ENCODE measurements around the gene YEATS4. TPM values are rescaled to one million over a fixed set of nuclear protein-coding genes. Genes with fewer than 3 reads are reported as not detected.

The YEATS4 gene
- total RNA-seq, 1 experiment from 2014 or later = 37.1 TPM

GRCh38 chr12:69350002-69350626 is 9.4 kb upstream of the YEATS4 start:
- DNase-seq (ENCODE audit: low spot score) = no peak
- H3K4me3 Mint-ChIP-seq = no peak overlapping the region
- no peak overlapping the region for H3K27ac Mint-ChIP-seq
- no peak for TF ChIP-seq ZNF317 (CRISPR knock-in tag; IDR thresholded peaks at IDR 0.05; ENCODE audit: borderline replicate concordance, low read depth)
- no peak for TF ChIP-seq GRHL2 (CRISPR knock-in tag; IDR thresholded peaks at IDR 0.05; ENCODE audit: insufficient replicate concordance, severe bottlenecking)
- no peak for TF ChIP-seq ATF2 (CRISPR knock-in tag; IDR thresholded peaks at IDR 0.05; ENCODE audit: borderline replicate concordance, low read depth)
- no peak for TF ChIP-seq PRRX2 (CRISPR knock-in tag; IDR thresholded peaks at IDR 0.05)
- no peak for TF ChIP-seq NFATC4 (CRISPR knock-in tag; IDR thresholded peaks at IDR 0.05)
- TF ChIP-seq IRF2 (CRISPR knock-in tag; IDR thresholded peaks at IDR 0.05; ENCODE audit: borderline replicate concordance, low read depth) = no peak
- TF ChIP-seq OVOL2 (CRISPR knock-in tag; IDR thresholded peaks at IDR 0.05; ENCODE audit: borderline replicate concordance) = no peak
- TF ChIP-seq GABPB1 (CRISPR knock-in tag; IDR thresholded peaks at IDR 0.05) = no peak
- TF ChIP-seq CTCF (IDR thresholded peaks at IDR 0.05) = no peak
- TF ChIP-seq FOXP4 (CRISPR knock-in tag; IDR thresholded peaks at IDR 0.05) = no peak
- TF ChIP-seq NFE2L1 (CRISPR knock-in tag; IDR thresholded peaks at IDR 0.05) = no peak
- no peak for TF ChIP-seq MAX (CRISPR knock-in tag; IDR thresholded peaks at IDR 0.05)
- no peak for TF ChIP-seq EMX1 (CRISPR knock-in tag; IDR thresholded peaks at IDR 0.05)
- no peak for ATAC-seq
- ChIA-PET CTCF (interaction anchor here (1.0 kb wide), 1 partner anchor 59 kb away, joined by 3 read pairs; no protein-coding TSS in a partner anchor), POLR2A (no interaction called here)
- H3K36me3 Mint-ChIP-seq = no peaks in the 10 kb centered on the region
- H3K9me3 Mint-ChIP-seq = no peaks in the 10 kb centered on the region
- H3K4me1 Mint-ChIP-seq = peaks cover 9% of the 10 kb centered on the region
- H3K27me3 Mint-ChIP-seq (ENCODE audit: low read depth) = no peaks in the 10 kb centered on the region

- Mint-ChIP-seq H3K27ac (no peak overlapping the region), H3K4me1 (peaks cover 9% of the 10 kb centered on the region), H3K27me3 (ENCODE audit: low read depth) (no peaks in the 10 kb centered on the region), H3K9me3 (no peaks in the 10 kb centered on the region), H3K36me3 (no peaks in the 10 kb centered on the region), H3K4me3 (no peak overlapping the region)
- ChIA-PET POLR2A (no interaction called here), CTCF (no interaction called here)
- DNase-seq (ENCODE audit: low spot score) (no peak), ATAC-seq (no peak)
- TF ChIP-seq CREB1 (CRISPR knock-in tag; IDR thresholded peaks at IDR 0.05) = no peak
- TF ChIP-seq ESRRA (CRISPR knock-in tag; IDR thresholded peaks at IDR 0.05; ENCODE audit: borderline replicate concordance) = no peak
- no peak for TF ChIP-seq ATF6 (CRISPR knock-in tag; IDR thresholded peaks at IDR 0.05)
- TF ChIP-seq MYBL2 (CRISPR knock-in tag; IDR thresholded peaks at IDR 0.05) = no peak
- TF ChIP-seq FOXJ3 (CRISPR knock-in tag; IDR thresholded peaks at IDR 0.05; ENCODE audit: borderline replicate concordance) = no peak
- TF ChIP-seq ZNF512 (CRISPR knock-in tag; IDR thresholded peaks at IDR 0.05; ENCODE audit: borderline replicate concordance) = no peak
- TF ChIP-seq ZNF263 (CRISPR knock-in tag; IDR thresholded peaks at IDR 0.05; ENCODE audit: low read depth) = no peak
- no peak for TF ChIP-seq PRDM15 (CRISPR knock-in tag; IDR thresholded peaks at IDR 0.05)
- TF ChIP-seq MAX (CRISPR knock-in tag; IDR thresholded peaks at IDR 0.05) = no peak
Measured at GRCh38 chr12:69350777-69351176, 8.8 kb upstream of the YEATS4 start.
